PC-9 (cell line): Measurements from ENCODE around the gene ERN1. TPM values are rescaled to one million over a fixed set of nuclear protein-coding genes. Genes with fewer than 3 reads are reported as not detected.
"Not testable (repeated sequence)": the region's sequence is repeated elsewhere in the genome, so short reads cannot be mapped to it uniquely, and the experiment has no call there.

Experiments
- BruUV-seq: library from RNA; stranded (reverse); fragments of 400-500 nt; replicated peaks from 2 replicates; lab custom pipeline; 2021; lab: Mats Ljungman, UMichigan
- CTCF ChIA-PET: fragments of 300-600 bp; sonication (Branson Sonifier 250); formaldehyde crosslinking; loops from one replicate; lab custom pipeline; 2022; ENCODE audit warnings: antibody characterized with exemption; lab: Charles Lee
- POLR2A ChIA-PET: fragments of 300-600 bp; sonication (Branson Sonifier 250); formaldehyde crosslinking; loops from one replicate; lab custom pipeline; 2022; ENCODE audit warnings: antibody characterized with exemption; ENCODE audit not compliant: unreplicated experiment; lab: Charles Lee
- DNase-seq, 2 experiments: peaks; one replicate each; pipeline versions ENCODE4 v3.0.0 to v3.0.0-alpha.2; 2015 to 2022; ENCODE audit warnings: mixed read lengths in 1 of 2
- H2AFZ ChIP-seq: fragments of 200-600 bp; sonication (generic); 2 replicates; pipeline ENCODE4 v1.8.1; 2017; ENCODE audit warnings: antibody characterized with exemption
- H3F3A ChIP-seq: fragments of 200-600 bp; sonication (generic); 2 replicates; pipeline ENCODE4 v1.8.1; 2017; ENCODE audit warnings: antibody characterized with exemption, mild to moderate bottlenecking, low read depth; ENCODE audit not compliant: insufficient read depth
- H3K27ac ChIP-seq: fragments of 200-600 bp; sonication (generic); 2 replicates; pipeline ENCODE4 v1.6.1; 2016; ENCODE audit warnings: mixed run types
- H3K27me3 ChIP-seq: fragments of 200-600 bp; sonication (generic); 2 replicates; pipeline ENCODE4 v1.6.1; 2016; ENCODE audit warnings: low read depth, mixed run types; ENCODE audit not compliant: insufficient read depth
- H3K36me3 ChIP-seq: fragments of 200-600 bp; sonication (generic); 2 replicates; pipeline ENCODE4 v1.6.1; 2016; ENCODE audit warnings: low read depth, mixed run types
- H3K4me1 ChIP-seq: fragments of 200-600 bp; sonication (generic); replicated peaks from 2 replicates; pipeline ENCODE4 v1.6.1; 2016; ENCODE audit warnings: mixed run types; ENCODE audit not compliant: insufficient read depth
- H3K4me2 ChIP-seq: fragments of 200-600 bp; sonication (generic); 2 replicates; pipeline ENCODE4 v1.6.1; 2017; ENCODE audit warnings: mixed run types
- H3K4me3 ChIP-seq: fragments of 200-600 bp; sonication (generic); 2 replicates; pipeline ENCODE4 v1.6.1; 2016; ENCODE audit warnings: mixed run types
- H3K79me2 ChIP-seq: fragments of 200-600 bp; sonication (generic); 2 replicates; pipeline ENCODE4 v1.6.1; 2017; ENCODE audit warnings: low read depth, mixed run types
- H3K9me2 ChIP-seq: fragments of 200-600 bp; sonication (generic); 2 replicates; pipeline ENCODE4 v1.8.1; 2017; ENCODE audit warnings: mild to moderate bottlenecking; ENCODE audit not compliant: insufficient read depth
- H3K9me3 ChIP-seq: fragments of 200-600 bp; sonication (generic); 2 replicates; pipeline ENCODE4 v1.8.1; 2016; ENCODE audit warnings: low read depth; ENCODE audit not compliant: insufficient read depth
- H4K20me1 ChIP-seq: fragments of 200-600 bp; sonication (generic); 2 replicates; pipeline ENCODE4 v1.8.1; 2017; ENCODE audit not compliant: insufficient read depth
- CTCF ChIP-seq: fragments of 200-600 bp; sonication (generic); conservative IDR thresholded peaks from 2 replicates; pipeline ENCODE4 v1.6.1; 2017; ENCODE audit warnings: mixed run types, antibody characterized with exemption, mild to moderate bottlenecking, moderate library complexity
- EZH2 ChIP-seq: fragments of 200-600 bp; sonication (generic); IDR thresholded peaks from 2 replicates; pipeline ENCODE4 v1.8.0; 2017; ENCODE audit warnings: antibody characterized with exemption, low read depth
- intact Hi-C: fragments of 100-400 bp; cut with micrococcal nuclease; formaldehyde crosslinking; loops from one replicate; pipeline ENCODE4 v1.10.0; 2022; ENCODE audit not compliant: unreplicated experiment
- total RNA-seq: library from RNA; stranded (reverse); gene quantifications from 2 replicates; pipeline ENCODE4 v1.2.3, GENCODE V29; 2021

The ERN1 gene
- total RNA-seq, 1 experiment from 2014 or later: 9.2 TPM

- Histone ChIP-seq H2AFZ (no peak overlapping the region), H3K27ac (no peak overlapping the region), H3K27me3 (no peaks in the 10 kb centered on the region), H3K36me3 (no peaks in the 10 kb centered on the region), H3K9me2 (no peaks in the 10 kb centered on the region), H4K20me1 (no peaks in the 10 kb centered on the region), H3K4me2 (no peak overlapping the region), H3F3A (no peaks in the 10 kb centered on the region), H3K9me3 (no peaks in the 10 kb centered on the region), H3K4me1 (no peaks in the 10 kb centered on the region), H3K79me2 (no peaks in the 10 kb centered on the region), H3K4me3 (no peak overlapping the region)
- DNase-seq: no peak
- CTCF ChIA-PET: interaction anchor here (0.6 kb wide), 1 partner anchor 112 kb away, joined by 6 read pairs; no protein-coding TSS in a partner anchor
- intact Hi-C loops: no loop called here
- no TSS peak for BruUV-seq
- POLR2A ChIA-PET: interaction anchor here (0.5 kb wide), 1 partner anchor 11 kb away, joined by 3 read pairs; no protein-coding TSS in a partner anchor
- no peak for TF ChIP-seq EZH2
- TF ChIP-seq CTCF: no peak
These were observed 40.3 kb upstream of the ERN1 start for GRCh38 chr17:64170286-64170685.

GRCh38 chr17:64167666-64168065 lies 37.7 kb upstream of the ERN1 start:
- H3K27ac ChIP-seq, H3K79me2 ChIP-seq, H3K4me2 ChIP-seq, DNase-seq, BruUV-seq, CTCF ChIA-PET, H3K9me2 ChIP-seq, H3K4me1 ChIP-seq, POLR2A ChIA-PET, H2AFZ ChIP-seq, H3K27me3 ChIP-seq, intact Hi-C loops, H3F3A ChIP-seq, H3K4me3 ChIP-seq, H3K36me3 ChIP-seq, H3K9me3 ChIP-seq, H4K20me1 ChIP-seq: not testable (repeated sequence)

GRCh38 chr17:64166876-64167275 lies 36.9 kb upstream of the ERN1 start:
- H3K9me2 ChIP-seq: no peaks in the 10 kb centered on the region
- TF ChIP-seq EZH2 (no peak), CTCF (no peak)
- BruUV-seq: no TSS peak
- no peaks in the 10 kb centered on the region for H3K79me2 ChIP-seq
- H3F3A ChIP-seq: no peaks in the 10 kb centered on the region
- no peak overlapping the region for H3K4me3 ChIP-seq
- no peak overlapping the region for H2AFZ ChIP-seq
- no peaks in the 10 kb centered on the region for H3K4me1 ChIP-seq
- DNase-seq: no peak
- H3K27me3 ChIP-seq: no peaks in the 10 kb centered on the region
- no peak overlapping the region for H3K27ac ChIP-seq
- H3K4me2 ChIP-seq: no peak overlapping the region
- ChIA-PET CTCF (no interaction called here), POLR2A (no interaction called here)
- H3K9me3 ChIP-seq: no peaks in the 10 kb centered on the region
- intact Hi-C loops: no loop called here
- H3K36me3 ChIP-seq: no peaks in the 10 kb centered on the region
- H4K20me1 ChIP-seq: no peaks in the 10 kb centered on the region

- Histone ChIP-seq H3F3A (no peaks in the 10 kb centered on the region), H3K27ac (no peak overlapping the region), H3K27me3 (no peaks in the 10 kb centered on the region), H4K20me1 (no peaks in the 10 kb centered on the region), H3K4me2 (no peak overlapping the region), H3K9me2 (0 out of 2 replicates have a peak, but pooled peaks cover 4% of the 10 kb centered on the region), H3K4me1 (no peaks in the 10 kb centered on the region), H3K4me3 (no peak overlapping the region), H3K79me2 (no peaks in the 10 kb centered on the region), H3K9me3 (no peaks in the 10 kb centered on the region), H2AFZ (no peak overlapping the region), H3K36me3 (no peaks in the 10 kb centered on the region)
- DNase-seq: no peak
- TF ChIP-seq EZH2 (no peak), CTCF (no peak)
- no TSS peak for BruUV-seq
- ChIA-PET POLR2A (no interaction called here), CTCF (no interaction called here)
- intact Hi-C loops: no loop called here
These were observed 35.4 kb upstream of the ERN1 start for GRCh38 chr17:64165347-64165746.
